Hepatic stellate cell (primary cell): ENCODE data around the gene MORC4.
"Not testable (repeated sequence)": the region's sequence is repeated elsewhere in the genome, so short reads cannot be mapped to it uniquely, and the experiment has no call there.

Source experiments
- DNase-seq: peaks from one replicate; pipeline ENCODE4 v3.0.0; 2011; ENCODE audit warnings: low spot score

Gene MORC4

GRCh38 chrX:107000013-107000515 is at the start of gene MORC4:
Gene MORC4 (minus strand): TSS chrX:107000212. CDS start chrX:106999969, 243 bp downstream.
- peak; percentile 33 for DNase-seq

GRCh38 chrX:107047622-107048021 is 47.6 kb upstream of the MORC4 start:
- no peak for DNase-seq

DNA sequence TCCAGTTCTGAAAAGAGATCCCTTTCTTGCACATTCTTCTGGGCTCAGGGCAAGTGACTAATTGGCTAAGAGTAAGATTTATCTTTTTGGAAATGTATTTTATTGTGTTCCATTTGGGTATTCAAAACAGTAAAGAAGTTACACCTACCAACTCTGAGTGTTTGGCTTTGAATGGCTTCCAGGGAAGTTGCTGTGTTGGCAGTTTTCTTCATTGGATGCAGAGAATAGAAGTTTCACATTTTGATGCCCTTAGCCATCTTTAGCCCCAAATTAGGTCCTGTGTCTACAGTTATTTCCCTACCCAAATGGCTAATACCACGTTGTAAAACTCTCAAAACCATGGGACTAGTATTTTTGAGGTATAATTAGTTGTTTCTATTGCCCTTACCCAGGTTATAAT is 29.7 kb upstream of the MORC4 start:
- no peak for DNase-seq

- DNase-seq = peak; percentile 4
Measured at GRCh38 chrX:107025545-107025944, 25.5 kb upstream of the MORC4 start.

DNA sequence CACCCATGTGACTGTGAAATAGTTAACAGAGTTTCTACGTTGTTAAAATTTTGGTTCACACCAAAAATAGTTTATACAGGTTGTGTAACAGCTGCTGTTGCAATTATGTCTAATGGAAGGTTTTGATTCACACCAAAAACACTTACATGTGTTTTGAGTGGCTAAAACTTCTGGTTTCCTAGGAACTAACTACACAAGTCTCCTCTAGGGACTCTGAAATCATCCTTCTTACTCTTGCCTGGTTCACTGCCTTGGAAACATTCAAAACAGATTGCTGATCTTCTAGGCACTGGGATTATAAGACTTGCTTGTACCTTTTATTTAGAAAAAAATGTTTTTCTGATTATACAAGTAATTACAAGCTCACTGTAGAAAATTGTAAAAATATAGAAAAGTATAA is 14.9 kb upstream of the MORC4 start:
- no peak for DNase-seq

DNA sequence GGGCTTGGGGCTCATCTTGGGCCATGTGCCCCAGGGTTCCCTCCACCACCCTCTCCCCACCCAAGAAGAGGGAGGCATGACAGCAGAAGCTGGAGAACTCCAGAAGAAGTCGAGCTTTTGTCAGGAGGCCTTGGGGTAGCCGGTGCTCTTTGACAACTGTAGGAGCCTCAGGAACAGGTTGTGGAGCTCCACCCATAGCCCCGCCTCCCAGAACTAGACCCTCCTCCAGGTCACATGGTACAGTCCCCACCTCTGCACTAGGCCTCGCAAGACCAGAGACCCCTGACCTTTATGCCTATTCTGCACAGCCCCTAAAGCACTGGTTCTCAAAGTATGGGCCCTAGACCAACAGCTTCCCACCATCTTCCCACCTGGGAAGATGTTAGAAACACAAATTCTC is 8.0 kb upstream of the MORC4 start:
- no peak for DNase-seq

DNA sequence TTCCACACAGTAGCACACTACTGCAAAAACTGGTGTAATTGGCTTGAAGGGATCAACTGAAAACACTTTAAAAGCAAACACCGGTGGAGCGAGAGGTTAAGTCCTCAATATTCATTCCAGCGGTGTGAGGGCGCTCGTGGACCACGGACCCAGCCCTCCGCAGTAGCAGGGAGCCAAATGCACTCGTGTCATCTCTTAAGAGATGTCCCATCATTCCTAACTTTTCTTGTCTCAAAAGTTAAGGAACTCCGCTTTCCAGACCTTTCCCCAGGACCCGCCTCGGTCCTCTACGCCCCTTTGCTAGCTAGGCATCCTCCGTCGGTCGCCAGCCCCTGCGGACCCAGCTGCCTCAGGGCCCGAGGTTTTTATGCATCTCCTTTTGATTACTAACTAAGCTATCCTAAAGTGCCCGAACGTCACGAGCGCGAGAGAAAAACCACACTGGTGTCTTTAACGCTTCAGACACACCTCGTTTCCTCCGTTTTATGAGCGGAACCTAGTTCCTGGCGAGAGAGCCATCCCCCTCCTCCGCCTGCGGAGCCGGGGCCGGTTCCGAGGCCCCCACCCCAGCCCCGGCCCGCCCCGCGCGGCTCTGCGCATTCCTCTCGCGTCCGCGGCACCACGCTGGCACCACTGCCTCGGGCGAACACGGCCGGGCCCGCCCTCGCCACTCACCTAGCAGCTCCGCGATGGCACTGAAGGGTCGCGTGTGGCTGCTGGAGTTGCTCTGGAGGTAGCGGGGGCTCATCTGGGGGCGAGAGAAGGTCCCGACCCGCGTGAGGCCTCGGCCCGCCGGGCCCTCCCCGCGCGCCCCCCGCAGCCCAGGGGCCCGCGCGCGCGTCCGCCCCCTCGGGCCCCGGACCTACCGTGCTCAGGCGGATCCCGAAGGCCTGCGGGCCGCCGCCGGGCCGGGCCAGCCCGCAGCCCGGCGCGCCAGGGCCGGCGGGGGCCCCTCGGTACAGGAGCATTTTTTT is 723 bp downstream of the MORC4 start:
- DNase-seq = peak; percentile 19

DNA sequence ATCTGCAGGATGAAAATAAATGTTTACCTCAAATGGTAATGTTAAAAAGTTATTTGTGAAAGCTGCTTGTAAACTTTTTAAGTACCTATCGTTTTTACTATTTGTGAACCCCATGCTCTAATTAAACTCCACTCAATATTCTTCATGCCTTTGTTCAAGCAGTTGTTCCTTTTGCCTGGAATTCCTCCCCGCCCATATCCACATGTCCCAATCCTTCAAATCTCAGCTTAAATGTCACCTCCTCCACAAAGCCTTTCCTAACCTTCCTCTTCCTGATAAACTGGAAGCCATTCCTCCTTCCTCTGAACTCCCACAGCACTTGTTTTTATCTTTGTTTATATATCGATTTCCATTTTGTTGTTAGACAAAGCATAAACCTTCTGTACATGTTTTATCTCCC is 2.4 kb downstream of the MORC4 start:
- DNase-seq = no peak

DNA sequence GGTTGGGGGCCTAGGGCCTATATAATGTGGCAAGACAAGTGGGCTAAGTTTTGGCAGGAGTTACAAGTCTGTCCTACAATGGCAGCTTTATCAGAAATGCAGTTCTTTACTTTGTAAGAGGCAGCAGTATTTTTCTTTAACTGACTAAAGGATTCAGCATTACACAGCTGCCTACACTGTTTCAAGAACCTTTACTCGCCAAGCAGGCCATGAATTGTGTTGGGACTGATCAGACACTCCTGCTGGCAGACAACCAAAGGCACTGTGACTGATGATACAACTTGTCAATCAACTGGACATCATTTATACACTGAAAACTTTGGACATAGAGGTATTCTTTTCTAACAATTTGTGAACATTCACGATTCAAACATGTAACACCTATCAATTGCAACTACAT is 4.3 kb downstream of the MORC4 start:
- DNase-seq = no peak

- no peak for DNase-seq
Measured at GRCh38 chrX:106987488-106987887, 12.5 kb downstream of the MORC4 start.

DNA sequence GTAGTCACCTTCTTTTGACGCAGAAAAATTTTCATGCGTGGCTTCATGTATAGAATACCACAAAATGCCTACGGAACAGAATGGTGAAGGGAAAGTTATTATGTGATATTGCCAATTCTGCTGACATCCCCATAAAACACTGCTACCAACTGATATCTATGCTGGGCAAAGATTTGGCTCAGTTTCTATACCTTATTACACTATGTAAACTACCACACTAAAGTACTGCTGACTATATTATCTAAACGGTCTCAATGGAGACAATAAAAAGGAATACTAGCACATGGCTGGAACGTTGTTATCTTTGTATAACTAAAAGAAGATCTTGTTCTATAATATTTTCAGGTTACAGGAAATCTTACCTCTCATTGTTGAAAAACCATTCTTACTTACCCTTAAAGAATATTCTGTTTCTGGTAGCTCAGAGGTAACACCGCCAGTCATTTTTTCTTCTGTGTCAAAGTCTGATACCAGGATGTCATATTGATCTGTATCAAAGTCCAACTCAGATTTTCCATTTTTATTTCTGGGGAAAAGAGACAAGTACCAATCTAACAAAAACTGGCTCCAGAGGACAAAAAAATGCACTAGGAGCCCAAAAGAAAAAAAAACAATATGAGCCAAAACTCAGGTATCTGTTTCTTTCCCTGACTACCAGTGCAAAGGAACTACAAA is 18.9 kb downstream of the MORC4 start:
- DNase-seq = no peak

- DNase-seq = no peak
Measured at GRCh38 chrX:106976416-106976815, 23.6 kb downstream of the MORC4 start.

DNA sequence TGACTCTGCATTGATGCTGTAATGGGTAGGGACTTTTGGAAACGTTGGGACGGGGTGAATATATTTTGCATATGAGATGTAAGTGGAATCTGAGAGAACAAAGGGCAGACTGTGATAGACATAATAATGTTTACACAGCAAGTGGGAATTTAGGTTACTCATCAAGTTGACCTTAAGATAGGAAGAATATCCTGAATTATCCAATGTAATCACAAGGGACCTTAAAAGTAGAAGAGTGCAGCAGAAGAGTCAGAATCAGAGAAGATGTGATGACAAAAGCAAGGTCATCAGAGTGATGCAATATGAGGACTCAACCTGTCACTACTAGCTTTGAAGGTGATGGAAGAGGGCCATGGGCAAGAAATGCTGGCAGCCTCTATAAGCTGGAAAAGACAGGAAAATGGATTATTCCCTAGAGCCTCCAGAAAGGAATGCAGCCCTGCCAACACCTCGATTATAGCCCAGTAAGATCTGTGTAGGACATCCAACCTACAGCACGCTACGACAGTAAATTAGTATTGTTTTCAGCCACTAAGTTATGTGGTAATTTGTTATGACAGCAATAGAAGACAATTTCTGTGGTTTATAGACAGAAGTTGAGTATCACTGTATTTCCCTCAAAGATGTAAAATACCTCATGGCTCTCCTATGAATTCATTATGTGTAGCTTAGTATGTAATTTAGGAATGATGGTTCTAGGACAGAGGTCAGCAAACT is 26.4 kb downstream of the MORC4 start:
- DNase-seq = no peak

- no peak for DNase-seq
Measured at GRCh38 chrX:106972896-106973295, 27.1 kb downstream of the MORC4 start.

DNA sequence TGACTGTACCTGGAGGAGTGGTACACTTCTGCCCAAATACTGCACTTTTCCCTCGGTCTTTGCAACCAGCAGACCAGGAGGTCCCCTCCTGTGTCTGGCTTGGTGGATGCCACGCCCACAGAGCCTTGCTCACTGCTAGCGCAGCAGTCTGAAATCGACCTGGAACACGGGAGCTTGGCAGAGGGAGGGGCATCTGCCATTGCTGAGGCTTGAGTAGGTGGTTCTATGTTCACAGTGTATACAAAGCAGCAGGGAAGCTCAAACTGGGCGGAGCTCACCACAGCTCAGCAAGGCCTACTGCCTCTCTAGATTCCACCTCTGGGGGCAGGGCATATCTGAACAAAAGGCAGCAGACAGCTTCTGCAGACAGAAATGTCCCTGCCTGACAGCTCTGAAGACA is 33.5 kb downstream of the MORC4 start:
- not testable (repeated sequence) for DNase-seq

- DNase-seq = no peak
Measured at GRCh38 chrX:106964290-106964689, 35.7 kb downstream of the MORC4 start.

DNA sequence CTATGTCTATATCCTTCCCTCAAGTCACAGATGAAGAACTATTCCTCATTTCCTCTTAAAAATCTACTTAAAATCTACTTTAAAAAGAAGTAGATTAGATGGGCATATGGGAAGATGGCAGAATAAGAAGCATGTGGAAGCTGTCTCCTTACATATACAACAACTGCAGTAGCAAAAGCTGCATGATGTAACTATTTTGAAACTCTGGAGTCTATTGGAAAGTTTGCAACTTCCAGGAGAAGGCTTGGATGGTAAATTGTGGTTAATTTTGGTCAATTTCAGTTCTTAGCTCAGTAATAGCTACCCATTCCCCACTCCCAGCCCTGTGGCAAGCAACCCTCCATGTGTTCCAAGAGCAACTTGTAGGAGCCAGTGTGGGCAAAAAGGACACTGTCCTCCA is 36.9 kb downstream of the MORC4 start:
- no peak for DNase-seq

- peak; percentile 20 for DNase-seq
Measured at GRCh38 chrX:106959901-106960300, 40.1 kb downstream of the MORC4 start.

DNA sequence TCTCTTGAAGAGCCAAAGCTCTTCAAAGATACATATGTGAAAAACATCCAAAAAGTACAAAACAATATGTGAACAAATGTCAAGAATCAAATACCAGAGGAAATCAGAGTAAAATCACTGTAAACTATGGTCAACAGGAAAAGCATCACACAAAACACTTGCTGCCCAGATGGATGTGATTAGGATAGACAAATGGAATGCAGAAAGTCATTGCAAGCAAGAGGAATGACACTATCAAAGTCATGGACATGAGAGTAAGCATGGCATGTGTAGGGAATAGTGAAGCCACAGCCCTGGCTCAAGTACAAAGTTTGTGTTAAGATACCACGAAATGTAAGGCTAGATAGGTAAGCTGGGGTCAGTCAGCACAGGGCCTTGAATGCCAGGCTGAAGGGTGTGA is 42.2 kb downstream of the MORC4 start:
- no peak for DNase-seq

DNA sequence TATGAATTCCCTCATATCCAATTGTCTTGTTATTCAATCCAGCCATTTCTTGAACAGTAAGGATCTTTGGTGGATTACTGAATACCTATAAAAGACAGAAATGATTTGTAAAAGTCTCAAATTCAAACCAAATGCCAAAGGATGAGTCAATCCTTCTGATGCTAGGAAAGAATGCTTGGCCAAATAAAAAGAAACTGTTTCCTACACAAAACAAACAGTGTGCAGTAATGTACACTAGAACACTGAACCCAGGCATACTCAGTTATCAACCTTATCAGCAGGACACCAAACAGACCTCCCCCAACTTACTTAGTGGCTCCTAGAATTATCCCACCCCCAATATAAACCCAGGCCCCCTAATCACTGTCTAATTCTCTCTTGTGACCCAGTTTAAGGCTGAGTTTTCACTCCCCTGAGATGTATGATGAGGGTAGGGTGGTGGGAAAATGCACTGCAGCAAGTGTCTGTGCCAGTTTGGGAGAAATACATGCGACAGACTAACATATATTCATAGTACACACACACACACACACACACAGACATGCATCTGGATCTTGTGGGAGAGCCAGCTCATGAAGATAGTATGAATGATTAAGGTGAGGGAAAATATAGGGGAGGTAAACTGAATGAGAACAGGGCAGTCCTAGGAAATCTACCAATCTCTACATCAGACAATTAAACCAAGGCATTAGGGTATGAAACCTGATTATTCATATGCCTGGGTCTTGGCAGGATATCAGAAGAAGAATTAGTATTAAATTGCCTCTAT is 44.8 kb downstream of the MORC4 start:
- DNase-seq = no peak

DNA sequence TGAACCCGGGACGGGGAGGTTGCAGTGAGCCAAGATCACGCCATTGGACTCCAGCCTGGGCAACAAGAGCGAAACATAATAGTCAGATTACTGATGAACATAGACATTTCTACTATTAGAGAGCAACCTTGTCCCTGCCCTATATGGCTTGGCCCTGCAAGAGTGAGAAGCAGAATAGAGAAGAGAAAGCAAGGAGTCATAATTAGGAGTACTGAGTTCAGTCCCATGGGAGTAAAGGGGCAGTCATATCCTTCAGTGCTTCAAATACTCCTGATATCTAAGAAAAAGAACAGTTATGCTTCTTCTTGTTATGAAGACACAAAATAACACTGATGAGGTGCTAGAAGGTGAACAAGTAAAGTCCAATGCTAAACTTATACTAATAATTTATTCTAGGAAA is 46.0 kb downstream of the MORC4 start:
- DNase-seq = no peak

DNA sequence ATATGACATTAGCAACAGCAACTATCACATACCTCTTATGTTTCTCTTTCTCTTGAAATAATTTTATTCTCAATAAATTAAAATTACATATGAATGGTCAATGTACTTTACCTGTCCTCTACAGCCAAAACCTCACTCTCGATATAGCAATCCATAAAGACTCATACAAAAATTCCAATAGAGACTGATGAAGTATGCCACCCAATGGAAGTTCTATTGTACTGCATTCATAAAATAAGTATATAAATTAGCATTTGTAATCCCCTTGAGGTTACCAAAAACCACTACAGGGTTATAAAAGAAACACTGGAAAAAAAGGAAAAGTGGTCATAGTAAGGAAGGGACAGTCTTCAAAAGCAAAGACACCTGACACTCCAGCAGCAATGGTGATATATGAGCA is 47.0 kb downstream of the MORC4 start:
- DNase-seq = no peak
